ENCODE measurements around the gene RMDN3. TPM values are rescaled to one million over a fixed set of nuclear protein-coding genes. Genes with fewer than 3 reads are reported as not detected.

The RMDN3 gene
- total and polyA plus RNA-seq, 9 of the 15 experiments (the other 6 are each of a cell fraction or from before 2014, with no cell fraction given), result 8.1 to 38.2 (median 25.9) TPM

- TF ChIP-seq AFF1 (IDR thresholded peaks at IDR 0.05; ENCODE audit: low read depth in 1 of 2, partially characterized antibody in 2 of 2) (peak in 1 of 2 experiments; percentile 35), HMBOX1 (IDR thresholded peaks at IDR 0.05) (no peak), TFE3 (CRISPR knock-in tag; IDR thresholded peaks at IDR 0.05) (no peak), FOXM1 (IDR thresholded peaks at IDR 0.05; ENCODE audit: low read depth) (no peak), FOXM1 (CRISPR knock-in tag; IDR thresholded peaks at IDR 0.05; ENCODE audit: low read depth) (peak; percentile 63; the same call in 1 of the 2 replicates), MCM2 (IDR thresholded peaks at IDR 0.05; ENCODE audit: low read depth) (no peak), MTF1 (CRISPR knock-in tag; IDR thresholded peaks at IDR 0.05; ENCODE audit: borderline replicate concordance) (no peak), ATF1 (CRISPR knock-in tag; IDR thresholded peaks at IDR 0.05) (peak; percentile 49), ATF1 (tag; IDR thresholded peaks at IDR 0.05) (peak; percentile 91), KLF6 (CRISPR knock-in tag; IDR thresholded peaks at IDR 0.05; ENCODE audit: borderline replicate concordance) (no peak), ZNF134 (CRISPR knock-in tag; conservative IDR thresholded peaks at IDR 0.05) (no peak), FOXA3 (CRISPR knock-in tag; conservative IDR thresholded peaks at IDR 0.05 in 1 of 2, IDR thresholded peaks at IDR 0.05 in 1 of 2) (0 out of 4 replicates have a peak, but pooled peaks of 1 of the 2 experiments have one; percentile 32), ZNF217 (CRISPR knock-in tag; IDR thresholded peaks at IDR 0.05) (no peak), NCOR1 (IDR thresholded peaks at IDR 0.05) (no peak), POU5F1 (IDR thresholded peaks at IDR 0.05; ENCODE audit: borderline replicate concordance, low read depth, low read length, partially characterized antibody) (no peak), ATF2 (CRISPR knock-in tag; IDR thresholded peaks at IDR 0.05) (no peak)
These were observed 9.0 kb upstream of the RMDN3 start, which contains the start of gene GCHFR (continued) for GRCh38 chr15:40763801-40764628.

Data from K562 (cell line).